Activated effector memory CD4-positive, alpha-beta T cell treated with anti-CD3 and anti-CD28 coated beads, Interleukin-2, amount 50 U/mL, for 16 hours (primary cell): Measurements from ENCODE around the gene UNC5B.

Experiments used
- DNase-seq: peaks from one replicate; pipeline ENCODE4 v3.0.0-alpha.2; 2020

Gene UNC5B

DNA sequence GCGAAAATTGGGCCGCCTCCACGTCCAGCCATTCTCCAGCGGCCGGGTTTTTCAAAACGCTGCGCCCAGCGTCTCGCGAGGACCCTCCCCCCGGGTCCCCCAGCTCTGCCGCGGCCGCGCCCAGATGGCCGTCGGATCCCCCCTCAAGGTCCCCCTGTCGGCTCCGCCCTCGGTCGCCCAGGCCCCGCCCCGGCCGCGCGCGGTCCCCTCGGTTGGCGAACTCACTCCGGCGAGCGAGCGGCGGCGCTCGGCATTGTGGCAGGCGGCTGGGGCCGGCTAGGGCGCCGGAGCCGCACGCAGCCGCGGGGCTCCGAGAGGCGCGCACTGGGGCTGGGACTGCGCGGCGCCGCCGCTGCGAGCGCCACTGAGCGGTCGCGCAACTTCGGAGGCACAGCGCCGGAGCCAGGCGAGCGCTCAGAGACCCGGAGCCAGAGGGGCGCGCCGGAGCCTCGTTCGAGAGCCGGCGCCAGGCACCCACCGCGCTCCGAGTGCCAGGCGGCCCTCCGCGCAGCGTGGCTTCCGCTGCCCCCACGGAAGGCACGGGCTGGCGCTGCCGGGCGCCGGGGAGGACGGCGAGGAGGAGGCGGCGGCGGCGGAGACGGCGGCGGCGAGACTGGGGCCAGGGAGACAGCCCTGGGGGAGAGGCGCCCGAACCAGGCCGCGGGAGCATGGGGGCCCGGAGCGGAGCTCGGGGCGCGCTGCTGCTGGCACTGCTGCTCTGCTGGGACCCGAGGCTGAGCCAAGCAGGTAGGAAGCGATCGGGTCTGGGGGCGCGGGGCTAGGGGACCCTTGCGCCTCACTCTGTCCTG, at the start of gene UNC5B:
Gene UNC5B (plus strand): TSS at position 253 of the 809 bp plus-strand sequence. CDS start 416 bp downstream, at position 669.
- peak; percentile 80 for DNase-seq

DNA sequence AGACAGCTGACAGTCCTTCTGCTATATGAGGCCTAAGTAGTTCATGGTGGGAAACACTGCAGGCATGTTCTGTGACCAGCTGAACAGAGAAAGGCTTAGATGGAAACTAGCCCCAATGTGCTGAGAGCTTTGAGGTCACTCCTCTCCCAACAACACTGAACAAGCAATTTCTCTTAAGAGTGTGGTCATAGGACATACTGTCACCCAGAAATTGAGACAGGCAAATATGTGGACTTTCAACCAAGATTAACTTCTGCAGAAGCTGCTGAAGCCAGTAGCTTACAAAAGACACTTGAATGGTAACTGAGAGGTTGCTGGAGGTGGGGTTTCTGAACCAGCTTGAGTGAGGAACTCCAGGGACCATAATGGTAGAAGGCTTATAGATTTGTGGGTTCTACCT, 38.9 kb upstream of the UNC5B start:
- DNase-seq: no peak

DNA sequence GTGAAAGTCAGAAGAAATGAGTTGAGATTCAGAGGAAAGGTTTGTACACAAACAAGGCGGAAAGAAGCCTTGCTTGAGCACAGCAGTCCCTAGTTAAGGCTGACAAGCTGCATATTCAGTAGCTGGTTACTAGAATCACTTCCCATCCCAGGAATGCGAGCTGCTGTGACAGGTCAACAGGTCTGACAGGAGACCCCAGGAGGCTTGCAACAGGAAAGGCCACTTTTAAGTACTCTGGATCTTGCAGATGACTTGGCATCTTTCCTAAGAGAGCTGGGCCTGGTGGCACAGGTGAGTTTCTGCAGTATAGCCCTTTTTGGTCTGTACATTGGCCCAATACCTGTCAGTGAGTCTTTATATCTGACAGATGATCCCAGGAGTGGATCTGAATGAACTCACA, 35.7 kb upstream of the UNC5B start:
- no peak for DNase-seq

DNA sequence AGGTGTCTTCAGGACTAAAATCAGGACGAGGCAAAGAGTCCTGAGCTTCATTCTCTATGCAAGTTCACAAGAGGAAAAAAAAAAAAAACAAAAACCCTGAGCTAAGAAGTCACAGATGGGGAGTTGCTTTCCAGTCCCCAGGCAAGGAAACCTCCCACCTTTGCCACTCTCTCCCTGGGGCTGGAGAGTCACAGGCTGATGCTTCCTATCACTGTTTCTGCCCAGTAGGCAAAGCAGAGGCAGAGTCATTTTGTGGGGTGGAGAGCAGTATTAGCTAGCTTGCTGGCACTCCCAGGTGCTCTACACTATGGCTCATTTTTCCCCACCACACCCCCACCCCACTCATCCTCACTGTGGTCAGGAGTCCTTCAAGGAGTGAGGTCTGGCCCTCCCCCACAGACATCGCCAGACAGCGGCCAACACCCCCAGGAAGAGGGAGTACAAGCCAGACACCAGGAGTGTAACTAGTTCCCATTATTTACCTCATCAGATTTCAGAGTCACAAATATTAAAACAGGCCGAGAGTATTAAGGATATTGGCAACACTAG, 34.6 kb upstream of the UNC5B start:
- DNase-seq: no peak

DNA sequence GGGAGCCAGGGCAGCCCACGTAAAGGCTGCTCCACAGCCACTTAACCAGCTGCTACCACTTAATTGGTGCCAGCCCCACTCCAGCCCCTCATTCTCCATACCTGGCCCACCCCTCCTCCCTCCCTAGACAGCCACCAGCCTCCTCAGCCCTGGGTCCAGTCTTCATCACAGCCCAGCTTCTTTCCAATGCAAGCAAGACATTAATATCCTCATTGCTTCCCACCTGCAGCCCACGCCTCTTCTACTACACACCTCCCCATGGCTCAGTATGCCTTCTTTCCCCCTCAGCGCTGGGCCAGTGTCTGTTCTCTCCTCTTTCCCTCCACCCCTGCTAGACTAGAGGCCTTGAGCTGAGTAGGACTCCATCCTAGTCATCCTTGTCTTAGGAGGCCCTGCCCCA, 33.5 kb upstream of the UNC5B start:
- no peak for DNase-seq

DNA sequence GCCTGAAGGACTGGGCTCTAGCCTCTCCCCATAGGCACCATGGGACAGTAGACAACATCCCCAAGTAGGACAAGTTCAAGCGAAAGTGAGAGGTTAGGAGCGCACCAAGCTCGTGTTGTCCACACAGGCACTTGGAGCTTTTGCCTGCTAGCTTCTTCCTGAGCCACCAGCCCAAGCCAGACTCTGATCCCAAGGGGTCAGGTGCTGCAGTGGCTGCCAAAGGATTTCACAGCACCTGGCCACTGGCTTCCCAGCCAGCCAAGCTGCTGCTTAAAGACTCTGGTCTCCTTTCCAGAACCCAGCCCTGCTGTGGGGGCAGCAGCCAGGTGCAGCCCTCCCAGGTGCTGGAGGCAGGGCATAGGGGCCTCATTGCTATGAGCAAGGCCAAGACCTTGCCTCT, 33.0 kb upstream of the UNC5B start:
- DNase-seq: no peak

DNA sequence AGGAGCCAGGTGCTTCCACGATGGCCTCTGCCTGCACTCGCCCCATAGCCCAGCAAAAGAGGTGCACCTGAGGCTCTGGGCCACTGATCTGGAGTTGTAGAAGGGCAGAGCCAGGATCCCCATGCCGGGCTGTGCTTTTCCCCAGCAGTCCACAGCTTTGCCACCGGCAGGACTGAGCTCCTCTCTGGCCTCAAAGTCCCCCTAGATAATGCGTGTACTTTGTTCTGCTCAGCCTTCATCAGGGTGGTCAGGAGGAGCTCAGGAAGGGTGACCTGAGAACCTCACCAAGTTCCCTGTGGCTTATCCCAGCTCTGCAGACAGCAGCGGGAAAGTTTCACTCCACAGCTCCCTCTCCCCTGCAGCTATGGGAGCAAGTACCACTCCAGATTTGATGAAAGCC, 27.9 kb upstream of the UNC5B start:
- no peak for DNase-seq

DNA sequence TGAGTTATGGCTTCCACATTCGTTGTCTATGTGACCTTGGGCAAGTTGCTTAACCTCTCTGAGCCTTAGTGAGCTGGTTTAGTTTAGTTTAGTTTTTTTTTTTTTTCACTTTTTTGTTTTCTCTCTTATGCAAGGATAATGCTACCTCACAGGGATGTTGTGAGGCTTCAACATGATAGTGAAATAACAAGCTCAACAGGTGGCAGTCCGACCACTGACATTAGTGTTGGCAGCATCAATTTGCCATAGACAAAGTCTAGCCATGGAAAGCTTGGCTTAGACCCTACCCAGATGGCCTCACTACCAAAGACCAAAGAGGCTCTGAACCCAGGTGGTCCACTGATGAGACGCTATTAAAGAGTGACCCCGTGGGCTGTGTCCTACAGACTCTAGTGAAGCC, 27.2 kb upstream of the UNC5B start:
- no peak for DNase-seq

DNA sequence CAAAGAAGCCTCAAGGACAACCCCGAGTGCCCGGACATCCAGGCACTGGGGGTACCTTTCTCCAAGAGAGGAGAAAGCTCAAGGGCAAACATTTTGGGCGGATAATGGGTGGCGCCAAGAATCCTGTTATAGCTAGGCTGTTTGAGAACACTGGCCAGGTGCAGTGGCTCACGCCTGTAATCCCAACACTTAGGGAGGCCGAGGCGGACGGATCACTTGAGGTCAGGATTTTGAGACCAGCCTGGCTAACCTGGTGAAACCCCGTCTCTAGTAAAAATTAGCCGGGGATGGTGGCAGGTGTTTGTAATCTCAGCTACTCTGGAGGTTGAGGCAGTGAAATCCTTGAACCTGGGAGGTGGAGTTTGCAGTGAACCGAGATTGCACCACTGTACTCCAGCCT, 25.2 kb upstream of the UNC5B start:
- no peak for DNase-seq

DNA sequence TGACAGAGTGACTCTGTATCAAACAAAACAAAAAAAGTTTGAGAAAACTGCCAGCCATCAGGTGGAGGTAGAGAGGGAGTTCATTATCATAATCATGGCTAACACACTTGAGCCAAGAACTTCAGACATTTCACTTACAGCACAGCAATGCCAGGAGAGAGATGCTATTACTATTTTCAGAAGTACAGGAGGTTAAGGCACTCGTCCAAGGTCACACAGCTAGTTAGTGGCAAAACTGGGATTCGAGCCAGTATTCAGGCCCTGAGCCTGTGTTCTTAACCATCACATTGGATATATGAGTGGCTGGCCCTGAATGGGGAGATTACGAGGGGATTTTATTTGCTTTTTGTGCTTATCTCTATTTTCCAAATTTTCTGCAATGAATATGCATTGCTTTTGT, 24.8 kb upstream of the UNC5B start:
- no peak for DNase-seq

DNA sequence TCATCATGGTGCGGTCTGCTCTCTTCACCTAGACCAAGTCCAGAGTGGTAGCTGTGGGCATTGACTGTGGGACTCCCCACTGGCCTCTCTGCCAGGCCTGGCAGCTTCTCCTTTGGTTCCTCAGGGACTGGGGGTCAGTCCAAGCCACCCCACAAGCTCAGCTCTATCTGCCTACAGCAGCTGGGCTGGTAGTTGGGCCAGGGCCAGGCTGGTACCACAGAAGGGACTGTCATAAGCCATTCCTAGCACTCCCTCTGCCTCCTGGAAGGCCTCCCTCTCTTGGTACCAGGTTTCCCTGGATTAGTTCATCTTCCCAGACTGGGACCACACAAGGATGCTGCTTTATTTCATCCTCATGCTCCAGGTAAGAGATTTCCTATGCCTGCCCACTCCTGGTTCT, 24.2 kb upstream of the UNC5B start:
- DNase-seq: no peak

DNA sequence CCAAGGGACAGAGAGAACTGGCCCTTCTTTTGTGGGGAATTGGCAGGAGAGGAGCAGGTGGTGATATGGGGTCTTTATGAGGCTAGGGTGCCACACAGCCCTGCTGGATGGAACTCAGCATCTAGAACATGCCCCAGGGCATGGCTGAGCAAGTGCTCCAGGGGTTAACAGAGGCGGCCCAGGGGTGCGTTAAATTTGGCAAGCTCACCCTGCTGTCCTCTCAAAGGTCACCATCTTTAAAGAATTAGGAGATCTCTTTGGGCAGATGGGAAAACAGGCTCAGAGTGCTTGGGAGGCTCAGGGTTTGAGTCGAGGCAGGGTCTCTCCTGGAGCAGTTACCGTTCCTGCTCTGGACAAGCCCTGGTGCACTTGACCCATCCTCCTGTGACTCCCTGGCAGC, 21.4 kb upstream of the UNC5B start:
- no peak for DNase-seq

DNA sequence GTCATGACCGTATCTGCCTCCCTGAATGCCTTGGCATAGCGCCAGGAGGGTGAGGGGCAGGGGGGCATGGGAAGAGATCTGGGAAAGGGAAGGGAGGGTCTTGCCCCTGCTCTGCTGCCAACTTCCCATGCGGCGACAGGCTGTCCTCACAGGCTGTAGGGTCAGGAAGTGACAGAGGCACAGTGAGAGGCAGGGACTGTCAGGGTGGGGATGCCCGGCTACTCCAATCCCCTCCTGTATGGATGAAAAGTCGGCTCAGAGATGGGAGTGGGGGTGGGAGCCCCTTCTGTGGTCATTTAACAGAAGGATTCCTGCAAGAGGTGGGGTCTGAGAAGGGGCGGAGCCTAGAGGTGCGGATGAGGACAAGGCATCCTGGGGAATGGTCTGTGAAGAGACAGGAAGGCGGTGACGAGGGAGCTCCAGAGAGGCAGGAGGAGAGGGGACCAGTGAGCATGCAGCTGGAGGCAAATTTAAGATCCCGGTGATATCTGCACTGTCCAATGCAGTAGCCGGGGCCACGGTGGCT, 20.8 kb upstream of the UNC5B start:
- peak; percentile 22 for DNase-seq

DNA sequence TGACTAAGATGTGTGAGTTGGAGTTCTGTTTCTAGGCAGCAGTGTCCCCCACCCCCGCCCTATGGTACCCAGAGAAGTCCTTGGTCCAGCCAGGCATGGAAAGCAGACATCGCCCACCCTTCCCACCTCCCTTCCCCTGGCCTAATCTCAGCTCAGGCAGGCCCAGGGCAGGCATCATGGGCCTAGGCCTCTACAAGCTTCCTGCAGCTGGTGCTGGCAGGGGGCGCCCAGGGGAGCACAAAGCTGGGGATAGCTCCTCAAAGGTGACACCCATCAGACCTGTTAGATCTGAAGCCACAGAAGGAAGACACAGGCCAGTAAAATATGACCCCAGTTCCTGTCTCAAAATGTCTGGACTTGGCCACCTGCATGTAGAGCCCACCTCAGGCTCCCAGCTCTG, 18.9 kb upstream of the UNC5B start:
- peak; percentile 44 for DNase-seq

DNA sequence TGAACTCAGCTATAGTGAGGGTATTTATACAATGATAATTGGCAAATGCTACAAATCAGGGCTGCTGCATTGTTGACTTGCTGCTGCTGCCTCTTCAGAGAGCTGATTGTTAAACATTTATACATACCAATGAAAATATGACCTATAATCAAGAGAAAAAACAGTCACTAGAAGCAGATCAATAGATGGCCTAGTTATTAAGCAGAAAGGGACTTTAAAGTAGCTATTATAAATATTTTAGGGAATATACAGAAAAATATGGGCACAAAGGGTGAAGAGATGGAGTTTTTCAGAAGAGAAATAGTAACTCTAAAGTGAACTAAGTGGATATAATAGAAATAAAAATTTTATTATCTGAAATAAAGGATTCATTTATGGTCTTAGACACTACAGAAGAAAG, 14.4 kb upstream of the UNC5B start:
- no peak for DNase-seq

DNA sequence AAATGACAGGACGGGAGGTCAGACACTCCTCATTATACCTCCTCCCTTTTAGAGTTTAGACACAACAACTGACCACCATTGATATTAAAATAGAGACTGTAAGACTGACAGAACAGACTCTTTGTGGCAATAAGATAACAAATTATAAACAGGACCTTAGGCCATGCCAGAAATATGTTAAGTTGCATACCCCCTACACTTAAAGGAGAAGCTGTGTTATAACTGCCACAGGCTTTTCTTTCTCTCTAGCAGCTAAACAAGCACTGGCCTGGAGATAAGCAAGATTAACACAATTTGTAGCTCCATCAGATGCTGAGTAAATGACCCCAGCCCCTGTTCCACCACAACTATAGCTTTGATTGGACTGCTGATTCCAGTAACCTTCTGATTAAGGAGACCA, 10.5 kb upstream of the UNC5B start:
- no peak for DNase-seq

DNA sequence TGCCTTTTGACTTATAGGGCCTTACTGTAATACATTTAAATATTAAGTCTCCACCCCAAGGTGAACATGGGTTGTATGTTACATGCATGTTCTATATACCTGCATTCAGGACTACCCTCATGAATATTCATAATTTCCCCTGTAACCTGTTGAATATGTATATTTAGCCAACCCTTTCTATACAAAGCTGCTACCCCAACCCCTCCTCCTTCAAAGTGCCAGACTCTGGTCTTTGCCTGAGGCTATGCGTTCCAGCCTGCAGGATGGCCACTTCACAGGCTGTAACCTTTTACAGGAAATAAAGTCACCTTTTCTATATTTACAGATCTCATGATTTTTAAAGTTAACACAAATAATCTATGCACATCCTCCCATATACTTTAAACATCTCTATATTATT, 10.1 kb upstream of the UNC5B start:
- DNase-seq: no peak

DNA sequence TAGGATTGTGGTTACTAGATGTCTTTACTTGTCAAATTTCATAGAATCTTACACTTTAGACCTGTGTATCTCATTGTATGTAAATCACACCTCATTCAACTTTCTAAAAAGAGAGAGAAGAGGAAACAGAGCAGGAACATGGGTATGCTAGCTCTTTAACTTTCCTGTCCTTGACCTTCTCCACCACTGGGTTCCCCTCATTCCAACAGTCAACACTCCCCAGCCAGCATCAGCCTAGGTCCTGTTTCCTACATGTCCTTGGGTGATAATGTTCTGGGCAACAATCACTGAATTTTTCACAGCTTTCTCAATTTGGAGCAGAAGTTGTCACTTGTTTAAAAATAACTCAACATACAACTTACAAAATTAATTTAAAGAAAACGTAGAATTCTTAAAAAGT, 9.2 kb upstream of the UNC5B start:
- DNase-seq: no peak

DNA sequence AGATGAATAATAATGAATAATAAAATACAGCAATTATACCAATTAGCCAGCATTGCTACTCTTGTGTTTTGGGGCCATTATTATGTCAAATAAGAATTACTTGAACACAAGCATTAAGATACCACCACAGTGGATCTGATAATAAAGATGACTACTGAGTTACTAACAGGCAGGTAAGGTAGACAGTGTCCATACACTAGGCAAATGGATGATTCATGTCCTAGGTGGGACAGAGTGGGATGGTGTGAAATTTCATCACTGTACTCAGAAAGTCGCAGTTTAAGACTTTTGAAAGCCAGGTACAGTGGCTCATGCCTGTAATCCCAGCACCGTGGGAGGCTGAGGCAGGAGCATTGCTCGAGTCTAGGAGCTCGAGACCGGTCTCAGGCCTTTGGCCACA, 8.7 kb upstream of the UNC5B start:
- peak; percentile 19 for DNase-seq

DNA sequence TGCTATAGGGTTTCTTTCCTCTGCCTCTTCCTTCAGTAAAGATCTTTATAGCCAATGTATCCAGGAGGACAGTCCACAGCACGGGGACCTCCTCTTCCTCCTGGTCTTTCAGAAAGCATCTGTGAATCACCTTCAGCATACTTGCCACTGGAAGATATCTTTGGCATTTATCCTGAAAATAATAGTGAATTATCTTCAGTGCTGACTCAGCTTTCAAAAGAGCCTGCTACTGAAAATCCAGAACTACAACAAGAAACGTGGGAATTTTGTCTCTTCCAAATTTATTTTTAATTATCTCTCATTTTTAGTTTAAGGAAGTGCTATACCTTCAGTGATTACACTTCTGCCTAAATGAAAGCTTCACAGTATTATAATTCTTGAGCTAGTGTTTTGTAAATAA, 7.6 kb upstream of the UNC5B start:
- no peak for DNase-seq

DNA sequence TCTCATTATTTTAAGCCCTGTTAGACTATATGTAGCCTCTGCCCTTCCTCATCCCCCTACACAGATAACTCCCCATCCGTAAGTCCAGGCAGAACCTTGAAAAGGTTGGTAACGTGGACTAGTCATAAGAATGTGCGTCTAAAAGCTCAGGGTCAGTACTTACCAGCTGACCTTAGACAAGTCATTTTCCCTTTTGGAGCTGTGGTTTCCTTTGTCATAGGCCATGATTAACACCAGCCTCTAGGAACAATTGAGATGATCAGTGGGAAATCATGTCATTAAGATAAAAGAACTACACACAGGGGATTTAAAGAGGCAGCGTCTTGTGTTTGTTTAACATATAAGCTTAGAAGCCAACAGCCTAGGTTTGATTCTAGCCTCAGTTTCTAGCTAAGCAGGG, 6.9 kb upstream of the UNC5B start:
- no peak for DNase-seq

DNA sequence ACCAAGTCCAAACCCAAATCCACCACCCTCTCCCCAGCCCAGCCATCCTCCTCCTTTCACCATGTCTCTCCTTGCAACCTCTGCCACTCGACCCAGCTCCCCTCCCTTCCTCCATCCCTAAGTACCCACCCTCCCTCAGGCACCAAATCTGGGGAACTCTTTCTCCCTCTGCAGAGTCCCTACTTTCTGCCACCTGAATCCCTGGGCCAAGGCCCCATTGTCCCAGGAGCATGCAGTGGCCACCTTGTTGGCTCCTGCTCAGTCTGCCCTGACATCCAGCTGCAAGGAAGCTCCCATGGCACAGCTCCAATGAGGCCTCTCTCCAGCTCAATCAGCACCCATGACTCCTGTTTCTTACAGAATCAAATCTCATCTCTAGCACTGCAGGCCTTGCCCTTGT, 5.5 kb upstream of the UNC5B start:
- peak; percentile 25 for DNase-seq

DNA sequence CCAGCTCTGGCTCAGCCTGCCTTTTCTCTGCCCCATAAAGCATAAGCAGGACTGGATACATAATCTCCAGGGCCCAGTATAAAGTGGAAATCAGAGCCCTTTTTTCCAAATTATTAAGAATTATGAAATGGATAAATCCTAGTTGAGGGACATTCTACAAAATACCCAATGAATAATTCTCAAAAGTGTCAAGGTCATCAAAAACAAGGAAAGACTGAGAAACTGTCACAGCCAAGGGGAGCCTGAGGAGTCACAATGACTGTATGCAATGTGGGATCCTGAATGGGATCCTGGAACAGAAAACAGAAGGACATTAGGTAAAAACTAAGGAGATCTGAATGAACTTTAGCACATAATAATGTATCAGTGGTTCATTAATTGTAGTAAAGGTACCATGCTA, 4.8 kb upstream of the UNC5B start:
- DNase-seq: no peak

DNA sequence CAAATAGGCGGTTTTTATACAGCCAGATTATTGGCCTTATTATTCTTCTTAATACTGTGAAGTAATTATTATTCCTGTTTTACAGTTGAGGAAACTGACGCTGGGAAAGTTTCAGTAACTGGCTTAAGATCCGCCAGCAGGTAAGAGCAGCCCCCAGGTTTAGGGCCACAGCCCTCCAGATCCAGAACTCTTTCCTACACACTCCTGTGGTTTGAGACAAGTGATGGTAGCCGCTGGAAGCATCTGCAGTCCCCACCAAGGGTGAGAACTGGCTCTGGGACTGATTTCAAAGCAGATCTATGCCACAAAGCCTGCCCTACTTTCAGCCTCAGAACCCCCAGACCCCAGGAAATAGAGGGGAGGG, 3.0 kb upstream of the UNC5B start:
- DNase-seq: peak; percentile 9
